Muscle of leg (tissue), 11 donors: Measurements from ENCODE around the gene NT5DC3. TPM values are rescaled to one million over a fixed set of nuclear protein-coding genes. Genes with fewer than 3 reads are reported as not detected.

ENCODE experiments used
- DNase-seq: peaks from one replicate; pipeline ENCODE4 v3.0.0; 2013
- H3K27ac ChIP-seq: one replicate; pipeline ENCODE4 v1.5.1; 2013; ENCODE audit warnings: mild to moderate bottlenecking, low read length, control low read depth
- H3K27me3 ChIP-seq: one replicate; pipeline ENCODE4 v1.6.1; 2013; ENCODE audit warnings: low read length; ENCODE audit not compliant: control insufficient read depth, insufficient read depth
- H3K36me3 ChIP-seq: one replicate; pipeline ENCODE4 v1.6.1; 2013; ENCODE audit warnings: low read length; ENCODE audit not compliant: control insufficient read depth, insufficient read depth
- H3K4me1 ChIP-seq: one replicate; pipeline ENCODE4 v1.6.1; 2013; ENCODE audit warnings: low read length; ENCODE audit not compliant: control insufficient read depth, insufficient read depth
- H3K4me3 ChIP-seq: one replicate; pipeline ENCODE4 v1.5.1; 2013; ENCODE audit warnings: low read length, control low read depth
- H3K9me3 ChIP-seq: replicated peaks from 2 replicates; pipeline ENCODE4 v1.6.1; 2013; ENCODE audit warnings: low read depth, low read length; ENCODE audit not compliant: control insufficient read depth
- WGBS: methylation state at CpG from one replicate; pipeline ENCODE4 v1.1.5; 2013; ENCODE audit warnings: missing lambda C conversion rate; ENCODE audit not compliant: insufficient coverage; 5-methylcytosine and 5-hydroxymethylcytosine counted together
- polyA plus RNA-seq, 8 donors: library from polyadenylated mRNA; unstranded; fragments of 120-200 nt; gene quantifications; one replicate each; pipeline versions ENCODE4 v1.2.1 to v1.2.3, GENCODE V29; 2013; ENCODE audit warnings: inconsistent platforms in 1 of 8, low replicate concordance in 1 of 8; ENCODE audit not compliant: insufficient read length in 8 of 8, insufficient read depth in 1 of 8
- total RNA-seq: library from RNA; stranded (reverse); fragments of 120-200 nt; gene quantifications from one replicate; pipeline ENCODE4 v1.2.4, GENCODE V29; 2013

The NT5DC3 gene
- total and polyA plus RNA-seq, 9 donors: 4.6 to 8.7 (median 7.1) TPM

- H3K4me1 ChIP-seq: peaks cover 23% of the 10 kb centered on the region
- H3K27me3 ChIP-seq: no peaks in the 10 kb centered on the region
- H3K27ac ChIP-seq: no peak overlapping the region
- H3K4me3 ChIP-seq: no peak overlapping the region
- no peaks in the 10 kb centered on the region for H3K9me3 ChIP-seq
- DNase-seq: peak; percentile 37
- H3K36me3 ChIP-seq: no peaks in the 10 kb centered on the region
- WGBS: 91% methylated on average over 6 of the region's 11 CpGs
Observed at GRCh38 chr12:103801709-103802585, 39.1 kb downstream of the NT5DC3 start.

- Histone ChIP-seq H3K27ac (peak overlapping the region; percentile 78), H3K27me3 (no peaks in the 10 kb centered on the region), H3K4me3 (no peak overlapping the region), H3K36me3 (peaks cover 2% of the 10 kb centered on the region), H3K4me1 (peaks cover 23% of the 10 kb centered on the region), H3K9me3 (no peaks in the 10 kb centered on the region)
- WGBS: 35% methylated on average over 4 of the region's 16 CpGs
- DNase-seq: peak; percentile 89
Observed at GRCh38 chr12:103799857-103800771, 40.9 kb downstream of the NT5DC3 start.

GRCh38 chr12:103799504-103799856 is 41.6 kb downstream of the NT5DC3 start:
- Histone ChIP-seq H3K4me1 (peaks cover 23% of the 10 kb centered on the region), H3K36me3 (peaks cover 2% of the 10 kb centered on the region), H3K27me3 (no peaks in the 10 kb centered on the region), H3K27ac (no peak overlapping the region), H3K4me3 (no peak overlapping the region), H3K9me3 (no peaks in the 10 kb centered on the region)
- no peak for DNase-seq
- no CpG with 5 or more reads among the region's 4 CpGs for WGBS

- H3K4me3 ChIP-seq: no peak overlapping the region
- peaks cover 23% of the 10 kb centered on the region for H3K4me1 ChIP-seq
- peaks cover 5% of the 10 kb centered on the region for H3K36me3 ChIP-seq
- 20% methylated on average over 1 of the region's 4 CpGs for WGBS
- H3K27ac ChIP-seq: no peak overlapping the region
- no peaks in the 10 kb centered on the region for H3K27me3 ChIP-seq
- H3K9me3 ChIP-seq: no peaks in the 10 kb centered on the region
- no peak for DNase-seq
Observed at GRCh38 chr12:103798586-103798985, 42.4 kb downstream of the NT5DC3 start.

GRCh38 chr12:103794309-103795213 is 46.5 kb downstream of the NT5DC3 start:
- Histone ChIP-seq H3K4me1 (no peaks in the 10 kb centered on the region), H3K9me3 (no peaks in the 10 kb centered on the region), H3K27ac (no peak overlapping the region), H3K27me3 (no peaks in the 10 kb centered on the region), H3K36me3 (peaks cover 22% of the 10 kb centered on the region), H3K4me3 (no peak overlapping the region)
- 75% methylated on average over 2 of the region's 4 CpGs for WGBS
- no peak for DNase-seq

GRCh38 chr12:103793512-103794045 is 47.5 kb downstream of the NT5DC3 start:
- no peak overlapping the region for H3K27ac ChIP-seq
- DNase-seq: no peak
- H3K4me3 ChIP-seq: no peak overlapping the region
- no peaks in the 10 kb centered on the region for H3K27me3 ChIP-seq
- H3K36me3 ChIP-seq: peaks cover 22% of the 10 kb centered on the region
- H3K4me1 ChIP-seq: no peaks in the 10 kb centered on the region
- H3K9me3 ChIP-seq: no peaks in the 10 kb centered on the region
- 66% methylated on average over 5 of the region's 9 CpGs for WGBS

- DNase-seq: no peak
Observed at GRCh38 chr12:103793046-103793445, 48.0 kb downstream of the NT5DC3 start.

GRCh38 chr12:103791350-103791920 is 49.6 kb downstream of the NT5DC3 start:
- Histone ChIP-seq H3K36me3 (peaks cover 23% of the 10 kb centered on the region), H3K27ac (no peak overlapping the region), H3K27me3 (no peaks in the 10 kb centered on the region), H3K4me3 (no peak overlapping the region), H3K4me1 (no peaks in the 10 kb centered on the region), H3K9me3 (no peaks in the 10 kb centered on the region)
- DNase-seq: no peak
- WGBS: 80% methylated on average over 8 of the region's 10 CpGs

More at GRCh38 chr12:103793046-103793445, 48.0 kb downstream of the NT5DC3 start:
- 100% methylated on average over 1 of the region's 3 CpGs for WGBS
- H3K4me1 ChIP-seq: no peaks in the 10 kb centered on the region
- H3K27me3 ChIP-seq: no peaks in the 10 kb centered on the region
- no peaks in the 10 kb centered on the region for H3K9me3 ChIP-seq
- H3K36me3 ChIP-seq: peaks cover 22% of the 10 kb centered on the region
- H3K4me3 ChIP-seq: no peak overlapping the region
- H3K27ac ChIP-seq: no peak overlapping the region

- Histone ChIP-seq H3K27ac (peak overlapping the region; percentile 20), H3K27me3 (no peaks in the 10 kb centered on the region), H3K4me3 (no peak overlapping the region), H3K9me3 (no peaks in the 10 kb centered on the region), H3K36me3 (peaks cover 10% of the 10 kb centered on the region), H3K4me1 (peaks cover 15% of the 10 kb centered on the region)
- no peak for DNase-seq
Observed at GRCh38 chr12:103786201-103786600, 54.8 kb downstream of the NT5DC3 start.
